GM21360 (cell line): ENCODE results near the gene MDFIC.

ENCODE experiments used
- ATAC-seq: cut with Tn5 transposase; IDR thresholded peaks from one replicate; pipeline ENCODE4 v1.9.1; 2021; ENCODE audit warnings: mild to moderate bottlenecking, moderate library complexity; ENCODE audit not compliant: unreplicated experiment

The MDFIC gene

GRCh38 chr7:114924038-114924712, 2.3 kb downstream of the MDFIC start:
- ATAC-seq = peak; percentile 25

GRCh38 chr7:114925434-114925833, 3.5 kb downstream of the MDFIC start:
- ATAC-seq = no peak

DNA sequence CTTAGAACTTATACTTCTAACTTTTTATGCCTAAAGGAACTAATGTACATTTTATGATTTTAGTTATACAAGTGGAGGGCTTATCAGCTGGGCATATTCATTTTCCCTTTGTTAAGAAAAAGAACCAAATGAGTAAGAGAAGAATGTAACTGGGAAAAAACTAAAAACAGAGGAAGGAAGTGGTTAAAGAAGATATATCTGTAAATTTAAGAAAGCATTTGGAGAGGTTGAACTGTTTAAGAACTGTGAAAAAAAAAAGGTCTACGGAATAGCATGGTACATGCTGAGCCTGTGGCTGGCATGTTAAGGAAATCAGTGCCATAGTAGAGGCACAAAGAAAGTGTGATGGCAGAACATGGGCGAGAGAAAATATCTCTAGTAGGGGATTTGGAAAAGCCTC, 6.2 kb downstream of the MDFIC start:
- ATAC-seq = no peak

GRCh38 chr7:114929570-114929969, 7.7 kb downstream of the MDFIC start:
- ATAC-seq = no peak

GRCh38 chr7:114930107-114930661, 8.3 kb downstream of the MDFIC start:
- no peak for ATAC-seq

GRCh38 chr7:114930829-114931655, 9.1 kb downstream of the MDFIC start:
- ATAC-seq = peak; percentile 40

DNA sequence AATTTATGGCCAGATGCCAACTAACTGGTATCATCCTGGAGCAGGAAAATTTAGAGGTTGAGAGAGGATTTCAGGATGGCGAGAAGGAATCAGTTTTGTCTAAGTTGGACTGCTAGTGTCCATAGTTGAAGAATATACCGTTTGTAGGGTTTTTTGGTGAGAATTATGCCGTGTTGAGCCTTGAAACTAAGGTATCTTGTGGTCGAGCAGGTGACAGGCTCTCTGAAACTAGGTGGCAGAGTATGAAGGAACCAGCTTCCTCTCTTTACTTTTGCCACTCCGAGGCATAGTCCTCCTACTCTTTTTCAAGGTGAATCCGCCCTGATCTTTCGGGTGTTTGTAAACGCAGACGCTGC, 9.7 kb downstream of the MDFIC start:
- peak; percentile 61 for ATAC-seq

- ATAC-seq = no peak
These were observed 11.1 kb downstream of the MDFIC start for GRCh38 chr7:114932991-114933390.

DNA sequence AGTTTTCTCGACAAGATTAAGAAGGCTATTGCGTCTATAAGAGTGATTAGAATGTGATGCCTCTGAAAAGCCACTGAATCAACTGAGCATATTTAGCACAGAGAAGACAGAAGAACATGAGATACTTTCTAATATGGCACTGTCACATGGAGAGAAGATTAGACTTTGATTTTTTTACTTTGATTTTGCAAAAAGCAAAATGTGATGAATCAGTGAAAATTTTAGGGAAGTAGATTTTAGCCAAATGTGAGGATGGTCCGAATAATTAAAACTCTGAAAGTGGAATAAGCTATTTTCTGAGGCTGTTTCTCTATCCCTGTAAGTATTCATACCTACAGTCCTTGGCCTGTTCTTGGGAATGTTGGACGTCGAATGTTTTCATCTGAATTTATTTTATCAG, 11.8 kb downstream of the MDFIC start:
- ATAC-seq = no peak

GRCh38 chr7:114934086-114934485, 12.2 kb downstream of the MDFIC start:
- no peak for ATAC-seq

DNA sequence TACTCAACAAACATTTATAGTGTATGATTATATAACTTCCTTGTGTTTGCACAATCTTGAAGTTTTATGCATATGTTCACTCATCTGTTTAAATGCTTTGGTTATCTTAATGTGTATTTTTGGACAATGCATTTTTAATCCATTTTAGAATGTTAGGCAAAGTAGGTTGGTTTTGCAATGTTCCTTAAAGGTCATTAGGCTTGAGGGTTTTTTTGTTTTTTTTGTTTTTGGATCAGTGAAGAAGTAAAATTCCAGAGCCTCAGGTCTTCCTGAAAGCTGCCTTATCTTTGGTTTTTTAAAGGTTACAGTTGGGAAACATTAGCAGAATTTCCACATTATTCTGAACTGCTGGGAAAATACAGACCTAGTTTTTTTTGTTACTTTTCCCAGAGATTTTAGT, 12.8 kb downstream of the MDFIC start:
- no peak for ATAC-seq

DNA sequence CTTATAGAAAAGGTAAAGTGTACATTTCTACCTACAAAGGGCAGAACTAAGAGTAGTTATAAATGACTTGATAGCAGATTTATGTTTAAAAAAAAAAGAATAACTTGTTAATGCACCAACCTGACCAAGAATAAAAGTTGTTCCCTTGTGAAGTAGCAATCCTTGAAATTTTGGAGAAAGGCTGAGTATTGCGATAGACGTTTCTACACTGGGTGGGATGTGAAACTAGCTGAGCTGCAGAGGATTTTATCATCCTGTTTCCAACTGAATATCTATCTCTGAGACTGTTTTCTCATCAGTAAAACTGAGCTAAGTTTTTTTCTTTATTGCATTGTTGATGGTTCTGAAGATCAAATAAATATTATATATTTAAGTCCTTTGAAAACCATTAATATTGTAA, 14.6 kb downstream of the MDFIC start:
- no peak for ATAC-seq

DNA sequence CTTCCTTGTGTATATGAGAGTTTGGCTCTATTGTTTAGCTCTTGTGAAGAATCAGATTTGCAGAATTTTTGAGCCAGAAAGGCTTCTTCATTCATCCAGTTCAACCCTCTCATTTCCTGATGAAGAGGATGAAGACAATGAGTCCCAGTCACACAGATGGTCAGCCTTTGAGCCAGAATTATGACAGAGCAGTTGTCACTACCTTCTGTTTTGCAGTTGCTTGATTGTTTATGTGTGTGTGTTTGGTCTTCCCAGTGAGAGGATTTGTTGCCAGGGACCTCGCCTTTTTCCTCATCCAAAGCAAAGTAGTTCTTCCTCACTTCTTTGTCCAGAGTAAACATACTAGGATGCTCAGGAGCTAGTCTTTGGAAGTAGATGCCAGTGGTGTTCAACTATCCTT, 15.6 kb downstream of the MDFIC start:
- no peak for ATAC-seq

DNA sequence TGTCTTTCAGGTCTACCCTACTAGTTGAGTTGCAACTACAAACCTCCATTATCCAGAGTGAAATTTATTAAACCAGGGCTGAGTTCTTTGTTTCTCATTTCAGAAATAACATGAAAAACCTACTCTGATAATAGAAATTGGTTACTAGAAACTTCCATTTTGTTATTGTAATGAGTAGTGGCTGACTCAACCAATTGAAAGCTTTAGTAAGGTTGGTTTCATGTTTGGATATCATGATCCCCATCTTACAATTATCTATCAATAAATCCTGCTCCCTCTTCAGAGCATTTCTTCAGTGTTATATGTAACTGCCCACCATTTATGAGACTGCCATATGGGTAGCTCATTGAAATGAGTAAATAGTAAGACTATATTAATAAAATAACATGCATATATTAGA, 16.9 kb downstream of the MDFIC start:
- ATAC-seq = no peak

DNA sequence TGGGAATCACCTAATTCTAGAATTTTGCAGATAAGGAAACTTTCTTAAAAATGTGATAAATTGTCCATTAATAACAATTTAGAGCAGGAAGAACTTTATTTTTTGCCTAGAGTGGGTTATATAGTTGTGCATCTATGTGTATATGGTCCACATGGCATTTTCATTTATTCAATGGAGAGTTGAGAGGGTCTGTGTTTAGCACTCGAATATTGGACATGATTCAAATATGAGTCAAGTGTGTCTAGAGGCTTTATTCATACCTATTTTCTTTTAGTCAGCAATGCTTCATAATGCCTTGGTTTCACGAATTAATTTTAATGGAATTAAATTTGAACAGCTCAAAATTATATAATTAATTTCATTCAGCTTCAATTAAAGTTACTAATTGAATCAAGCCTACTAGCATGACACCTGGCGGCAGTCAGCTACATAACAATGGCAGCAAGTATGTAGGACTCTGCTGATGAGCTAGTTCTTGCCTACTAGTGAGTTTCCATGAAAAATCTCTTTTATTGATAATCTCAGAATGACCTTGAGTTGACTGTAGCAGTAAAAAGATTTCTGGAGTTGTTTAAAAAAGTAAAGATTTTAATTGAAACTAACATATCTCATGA, 17.7 kb downstream of the MDFIC start:
- ATAC-seq = no peak

GRCh38 chr7:114940220-114940619, 18.3 kb downstream of the MDFIC start:
- ATAC-seq = no peak

DNA sequence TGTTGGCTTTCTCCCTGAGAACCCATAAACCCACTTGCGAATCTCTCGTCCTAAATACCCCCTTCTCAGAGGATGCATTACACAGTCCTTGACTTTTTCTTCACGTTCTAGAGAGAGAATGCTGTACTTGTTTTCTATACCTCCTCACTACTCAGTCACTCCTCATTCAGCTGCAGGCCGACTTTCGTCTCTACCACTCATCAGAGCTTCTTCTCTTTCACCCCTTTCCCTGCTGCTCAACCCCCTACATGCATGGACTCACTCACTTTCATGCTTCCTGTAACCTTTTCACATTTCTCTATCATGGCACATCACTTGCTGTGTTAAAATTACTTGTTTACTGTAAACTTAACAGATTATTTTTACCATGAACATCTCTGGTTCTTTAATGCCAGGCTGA, 19.8 kb downstream of the MDFIC start:
- ATAC-seq = peak; percentile 41

DNA sequence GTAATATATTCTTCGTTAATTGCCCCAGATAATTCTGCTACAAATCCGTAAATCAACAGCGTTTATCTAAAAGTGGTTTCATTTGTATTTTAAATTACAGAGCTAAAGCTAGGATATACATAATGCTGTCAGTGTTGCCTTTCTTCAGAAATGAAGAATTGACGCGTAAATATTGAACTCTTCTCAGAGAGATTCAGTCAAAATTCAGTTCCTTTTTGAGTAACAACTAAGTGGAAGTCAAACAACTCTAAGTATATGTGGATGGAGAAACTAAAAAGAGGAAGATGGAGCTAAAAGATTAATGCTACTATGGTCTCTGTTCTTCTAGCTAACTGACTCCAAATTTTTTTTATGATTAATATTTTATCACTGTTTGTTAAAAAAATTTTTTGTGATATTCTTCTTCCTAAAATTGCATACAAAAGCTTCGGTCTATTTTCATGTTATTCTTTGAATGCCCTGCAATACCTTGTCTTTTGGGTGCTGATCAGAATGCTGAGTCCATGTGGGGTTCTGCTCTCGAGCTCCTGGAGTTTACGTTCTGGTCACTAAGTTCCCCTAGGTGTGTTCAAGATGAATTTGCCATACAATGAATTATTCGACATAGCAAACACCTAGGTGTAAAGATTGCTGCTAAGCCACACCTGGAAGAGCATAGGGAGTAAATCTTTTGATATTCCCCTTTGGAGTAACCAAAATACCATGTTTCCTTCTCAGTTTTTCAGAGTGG, 20.7 kb downstream of the MDFIC start:
- ATAC-seq = peak; percentile 49

DNA sequence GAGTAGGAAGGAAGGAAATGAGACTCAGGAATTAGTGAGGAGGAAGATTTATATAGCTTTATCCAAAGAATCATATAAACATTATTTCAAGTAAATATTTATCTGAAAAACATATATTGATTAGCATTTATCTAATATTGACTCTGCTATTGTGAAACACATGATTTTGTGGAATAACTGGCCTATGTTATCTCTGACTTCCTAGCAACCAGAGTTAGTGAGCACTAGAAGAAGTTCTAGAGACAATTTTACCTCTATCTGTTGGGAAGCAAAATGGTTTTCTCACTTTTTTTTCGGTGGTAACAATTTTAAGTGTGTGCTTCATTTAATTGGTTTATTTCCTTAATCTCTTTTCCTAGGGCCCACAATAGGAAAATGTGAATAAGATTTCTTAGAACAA, 21.6 kb downstream of the MDFIC start:
- no peak for ATAC-seq

DNA sequence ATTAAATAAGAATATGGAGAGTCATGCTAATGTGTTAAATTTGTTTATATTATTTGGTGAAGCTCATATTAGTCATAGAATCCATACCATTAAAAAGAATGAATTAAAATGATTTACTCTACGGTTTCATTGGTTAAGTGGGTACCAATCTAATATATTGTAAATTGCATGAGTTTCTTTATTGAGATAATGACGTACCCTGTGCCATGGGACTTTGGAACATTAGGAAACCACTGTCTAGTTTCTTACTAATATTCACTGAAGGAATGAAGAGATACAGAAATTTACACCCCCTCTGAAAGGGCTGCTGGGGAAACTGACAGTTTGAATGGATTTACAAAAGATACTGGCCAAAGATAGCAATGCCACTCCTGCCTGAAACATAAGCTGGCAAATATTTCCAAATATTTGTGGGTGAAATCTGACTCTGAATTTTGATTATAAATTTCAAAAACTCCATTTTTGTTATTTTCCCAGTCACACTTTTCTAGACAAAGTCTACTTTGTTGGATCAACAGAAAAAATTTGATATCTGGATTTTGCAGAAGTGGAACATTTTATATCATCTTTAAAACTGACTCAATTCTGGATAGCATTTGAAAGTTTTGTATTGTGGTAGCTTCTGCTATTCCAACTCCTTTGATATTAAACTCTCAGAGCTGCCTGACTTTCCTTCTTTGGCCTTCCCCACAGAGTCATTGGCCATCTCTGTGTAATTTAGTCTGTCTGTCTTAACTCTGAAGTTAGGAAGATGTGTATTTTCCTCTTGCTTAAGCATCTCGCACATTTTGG, 22.3 kb downstream of the MDFIC start:
- ATAC-seq = no peak
